ENCODE data around the gene SMIM28. TPM values are rescaled to one million over a fixed set of nuclear protein-coding genes. Genes with fewer than 3 reads are reported as not detected.

The SMIM28 gene
- total and polyA plus RNA-seq, 2 donors from 2014 or later, result not detected

- DNase-seq (no peak), FAIRE-seq (no peak)
- H3K4me3 ChIP-seq (ENCODE audit: low read length in 3 of 3), result no peak overlapping the region
- no peak overlapping the region for H3K9ac ChIP-seq (ENCODE audit: low read length in 3 of 3)
- TF ChIP-seq, protein P1, sequence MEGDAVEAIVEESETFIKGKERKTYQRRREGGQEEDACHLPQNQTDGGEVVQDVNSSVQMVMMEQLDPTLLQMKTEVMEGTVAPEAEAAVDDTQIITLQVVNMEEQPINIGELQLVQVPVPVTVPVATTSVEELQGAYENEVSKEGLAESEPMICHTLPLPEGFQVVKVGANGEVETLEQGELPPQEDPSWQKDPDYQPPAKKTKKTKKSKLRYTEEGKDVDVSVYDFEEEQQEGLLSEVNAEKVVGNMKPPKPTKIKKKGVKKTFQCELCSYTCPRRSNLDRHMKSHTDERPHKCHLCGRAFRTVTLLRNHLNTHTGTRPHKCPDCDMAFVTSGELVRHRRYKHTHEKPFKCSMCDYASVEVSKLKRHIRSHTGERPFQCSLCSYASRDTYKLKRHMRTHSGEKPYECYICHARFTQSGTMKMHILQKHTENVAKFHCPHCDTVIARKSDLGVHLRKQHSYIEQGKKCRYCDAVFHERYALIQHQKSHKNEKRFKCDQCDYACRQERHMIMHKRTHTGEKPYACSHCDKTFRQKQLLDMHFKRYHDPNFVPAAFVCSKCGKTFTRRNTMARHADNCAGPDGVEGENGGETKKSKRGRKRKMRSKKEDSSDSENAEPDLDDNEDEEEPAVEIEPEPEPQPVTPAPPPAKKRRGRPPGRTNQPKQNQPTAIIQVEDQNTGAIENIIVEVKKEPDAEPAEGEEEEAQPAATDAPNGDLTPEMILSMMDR (IDR thresholded peaks at IDR 0.05; ENCODE audit: borderline replicate concordance, extremely low read depth, insufficient read depth), result no peak
- H3K27me3 ChIP-seq (ENCODE audit: control insufficient read depth, insufficient read depth, low read length), result no peaks in the 10 kb centered on the region
- intact Hi-C loops (cut with DNase I), result no loop called here
- H3K27ac ChIP-seq (ENCODE audit: low read depth in 2 of 2, low read length in 2 of 2), result no peak overlapping the region
- no peaks in the 10 kb centered on the region for H3K4me1 ChIP-seq (ENCODE audit: control insufficient read depth in 2 of 3, insufficient read depth in 2 of 3, low read depth in 1 of 3, low read length in 3 of 3)
- no peaks in the 10 kb centered on the region for H3K9me3 ChIP-seq (ENCODE audit: control insufficient read depth in 2 of 3, insufficient read depth in 1 of 3, low read length in 3 of 3)
- no peaks in the 10 kb centered on the region for H3K36me3 ChIP-seq (ENCODE audit: control insufficient read depth in 2 of 3, insufficient read depth in 3 of 3, low read length in 3 of 3)
Measured at GRCh38 chr6:138337076-138337475, 40.6 kb upstream of the SMIM28 start.

GRCh38 chr6:138339024-138339423, 38.7 kb upstream of the SMIM28 start:
- DNase-seq (no peak), FAIRE-seq (no peak)
- no peak overlapping the region for H3K4me3 ChIP-seq (ENCODE audit: low read length in 3 of 3)
- H3K4me1 ChIP-seq (ENCODE audit: control insufficient read depth in 2 of 3, insufficient read depth in 2 of 3, low read depth in 1 of 3, low read length in 3 of 3), result no peaks in the 10 kb centered on the region
- H3K9me3 ChIP-seq (ENCODE audit: control insufficient read depth in 2 of 3, insufficient read depth in 1 of 3, low read length in 3 of 3), result no peaks in the 10 kb centered on the region
- intact Hi-C loops (cut with DNase I), result no loop called here
- H3K36me3 ChIP-seq (ENCODE audit: control insufficient read depth in 2 of 3, insufficient read depth in 3 of 3, low read length in 3 of 3), result no peaks in the 10 kb centered on the region
- TF ChIP-seq, protein P1 (IDR thresholded peaks at IDR 0.05; ENCODE audit: borderline replicate concordance, extremely low read depth, insufficient read depth), result no peak
- no peak overlapping the region for H3K9ac ChIP-seq (ENCODE audit: low read length in 3 of 3)
- no peak overlapping the region for H3K27ac ChIP-seq (ENCODE audit: low read depth in 2 of 2, low read length in 2 of 2)
- no peaks in the 10 kb centered on the region for H3K27me3 ChIP-seq (ENCODE audit: control insufficient read depth, insufficient read depth, low read length)

DNA sequence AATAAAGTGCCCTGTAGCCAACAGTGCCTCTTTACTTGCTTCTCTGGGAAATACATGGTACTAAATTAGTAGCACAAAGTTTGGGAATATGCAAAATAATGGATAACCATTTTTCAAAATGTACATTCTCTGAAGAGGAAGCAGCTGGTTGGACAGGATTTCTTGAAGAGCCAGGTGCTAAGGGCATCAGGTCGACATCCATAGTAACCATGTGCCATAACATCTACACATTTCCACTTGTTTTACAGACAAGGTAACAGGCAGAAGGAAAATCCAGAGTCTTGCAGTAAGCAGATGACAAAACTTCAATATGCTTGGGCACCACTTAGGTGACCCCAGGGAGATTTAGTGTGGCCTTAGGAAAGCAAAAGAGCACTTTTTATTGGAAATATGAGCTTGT, 36.5 kb upstream of the SMIM28 start:
- Histone ChIP-seq H3K27me3 (ENCODE audit: control insufficient read depth, insufficient read depth, low read length) (no peaks in the 10 kb centered on the region), H3K4me1 (ENCODE audit: control insufficient read depth in 2 of 3, insufficient read depth in 2 of 3, low read depth in 1 of 3, low read length in 3 of 3) (no peaks in the 10 kb centered on the region), H3K4me3 (ENCODE audit: low read length in 3 of 3) (no peak overlapping the region), H3K27ac (ENCODE audit: low read depth in 2 of 2, low read length in 2 of 2) (no peak overlapping the region), H3K9me3 (ENCODE audit: control insufficient read depth in 2 of 3, insufficient read depth in 1 of 3, low read length in 3 of 3) (no peaks in the 10 kb centered on the region), H3K36me3 (ENCODE audit: control insufficient read depth in 2 of 3, insufficient read depth in 3 of 3, low read length in 3 of 3) (no peaks in the 10 kb centered on the region), H3K9ac (ENCODE audit: low read length in 3 of 3) (no peak overlapping the region)
- TF ChIP-seq, protein P1 (IDR thresholded peaks at IDR 0.05; ENCODE audit: borderline replicate concordance, extremely low read depth, insufficient read depth), result no peak
- no peak for DNase-seq
- intact Hi-C loops (cut with DNase I), result no loop called here
- no peak for FAIRE-seq

- Histone ChIP-seq H3K4me3 (ENCODE audit: low read length in 3 of 3) (no peak overlapping the region), H3K9me3 (ENCODE audit: control insufficient read depth in 2 of 3, insufficient read depth in 1 of 3, low read length in 3 of 3) (no peaks in the 10 kb centered on the region), H3K27me3 (ENCODE audit: control insufficient read depth, insufficient read depth, low read length) (no peaks in the 10 kb centered on the region), H3K4me1 (ENCODE audit: control insufficient read depth in 2 of 3, insufficient read depth in 2 of 3, low read depth in 1 of 3, low read length in 3 of 3) (no peaks in the 10 kb centered on the region), H3K27ac (ENCODE audit: low read depth in 2 of 2, low read length in 2 of 2) (no peak overlapping the region), H3K36me3 (ENCODE audit: control insufficient read depth in 2 of 3, insufficient read depth in 3 of 3, low read length in 3 of 3) (no peaks in the 10 kb centered on the region), H3K9ac (ENCODE audit: low read length in 3 of 3) (no peak overlapping the region)
- intact Hi-C loops (cut with DNase I), result no loop called here
- FAIRE-seq (no peak), DNase-seq (no peak)
- TF ChIP-seq, protein P1 (IDR thresholded peaks at IDR 0.05; ENCODE audit: borderline replicate concordance, extremely low read depth, insufficient read depth), result no peak
Measured at GRCh38 chr6:138343112-138343511, 34.6 kb upstream of the SMIM28 start.
